ENCODE measurements around the gene SLC30A3.
A peak's percentile ranks its signal among the peaks of the same experiment; 100 is the strongest.
"Not testable (repeated sequence)": the region's sequence is repeated elsewhere in the genome, so short reads cannot be mapped to it uniquely, and the experiment has no call there.

Gene SLC30A3

DNA sequence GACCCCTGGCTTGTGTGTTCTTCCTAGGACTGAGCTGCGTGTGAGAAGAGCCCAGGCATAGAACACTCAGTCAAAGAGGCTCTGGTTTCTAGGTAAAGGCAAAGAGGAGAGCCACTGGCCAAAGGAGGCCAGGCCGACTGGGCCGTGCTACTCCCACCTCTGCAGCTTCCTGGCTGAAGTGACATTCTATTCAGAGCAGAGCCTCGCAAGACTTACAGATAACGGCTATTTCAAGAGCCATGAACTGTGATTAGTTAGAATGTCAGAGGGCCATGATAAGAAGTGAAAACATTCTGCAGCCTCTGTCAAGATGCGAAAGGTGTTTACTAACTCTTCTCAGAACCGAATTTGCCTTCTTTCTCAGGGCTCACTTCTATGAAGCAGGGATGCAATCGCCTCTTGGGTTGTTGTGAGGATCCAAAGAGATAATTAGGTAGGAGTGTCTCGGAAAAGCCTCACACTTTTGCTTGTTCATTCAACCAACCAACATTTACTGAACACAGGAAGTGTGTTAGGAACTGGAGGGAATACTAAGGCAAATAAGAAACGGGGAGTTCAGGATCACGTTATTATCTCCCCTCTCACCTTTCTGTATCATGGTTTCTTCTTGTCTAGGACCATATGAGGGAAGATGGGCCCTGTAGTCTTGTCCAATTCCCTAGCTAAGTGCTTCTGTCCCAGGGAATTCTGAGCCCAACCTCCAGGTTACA lies 8.9 kb upstream of the SLC30A3 start:
- no peak for TF ChIP-seq CTCF (conservative IDR thresholded peaks at IDR 0.05)
- H3K27ac ChIP-seq: no peak overlapping the region

DNA sequence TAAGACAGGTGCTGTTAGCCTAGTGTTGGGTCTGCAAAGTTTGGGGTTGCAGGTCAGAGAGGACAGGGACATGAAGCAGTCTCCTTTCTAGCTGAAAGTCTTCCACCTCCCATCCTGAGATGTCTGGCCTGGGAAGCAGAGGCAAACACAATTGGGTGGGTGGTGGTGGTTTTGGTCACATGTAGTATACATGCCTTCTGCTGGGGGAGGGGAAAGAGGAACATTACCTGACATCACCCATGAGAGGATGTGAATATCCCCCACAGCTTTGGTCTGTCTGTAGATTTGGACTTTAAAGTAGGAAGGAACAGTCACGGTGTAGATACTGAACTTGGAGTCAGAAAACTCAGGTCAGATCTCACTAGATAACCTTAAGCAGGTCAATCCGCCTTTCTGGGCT lies 7.8 kb upstream of the SLC30A3 start:
- no peak overlapping the region for H3K27ac ChIP-seq
- no peak for TF ChIP-seq CTCF (conservative IDR thresholded peaks at IDR 0.05)

DNA sequence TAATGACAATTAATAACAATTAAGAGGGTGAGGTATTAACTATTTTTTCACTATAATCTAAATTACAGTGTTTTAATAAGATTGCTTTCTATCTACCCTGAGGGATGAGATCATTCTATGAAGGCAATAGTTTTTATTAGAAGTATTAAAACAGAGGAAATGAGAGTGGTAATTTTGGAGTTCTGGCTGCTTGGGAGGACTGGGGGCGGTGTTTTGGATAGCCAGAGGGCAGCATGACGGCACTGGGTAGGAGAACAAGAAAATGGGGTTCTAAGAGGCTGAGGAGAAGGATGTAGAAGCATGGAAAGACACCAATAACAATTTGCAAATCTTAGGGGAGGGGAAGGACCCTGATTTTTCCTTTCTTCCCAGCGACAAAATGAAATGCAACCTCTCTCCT lies 7.3 kb upstream of the SLC30A3 start:
- TF ChIP-seq CTCF (conservative IDR thresholded peaks at IDR 0.05): no peak

GRCh38 chr2:27268296-27268695 lies 5.4 kb upstream of the SLC30A3 start:
- H3K27ac ChIP-seq: not testable (repeated sequence)

More for the DNA sequence above, 7.3 kb upstream of the SLC30A3 start:
- no peak overlapping the region for H3K27ac ChIP-seq

GRCh38 chr2:27265536-27265870 lies 2.7 kb upstream of the SLC30A3 start:
- no peak overlapping the region; the same call in 1 of the 2 replicates for H3K27ac ChIP-seq
- no peak for TF ChIP-seq CTCF (conservative IDR thresholded peaks at IDR 0.05)

- peak; percentile 80 for TF ChIP-seq CTCF (conservative IDR thresholded peaks at IDR 0.05)
Measured at GRCh38 chr2:27264753-27265535, 2.1 kb upstream of the SLC30A3 start.

GRCh38 chr2:27264253-27264752 lies 1.5 kb upstream of the SLC30A3 start:
- no peak for TF ChIP-seq CTCF (conservative IDR thresholded peaks at IDR 0.05)
- H3K27ac ChIP-seq: peak overlapping the region; percentile 24; the same call in 1 of the 2 replicates

More at GRCh38 chr2:27264753-27265535, 2.1 kb upstream of the SLC30A3 start:
- H3K27ac ChIP-seq: peak overlapping the region; percentile 24; the same call in 1 of the 2 replicates

Data from VCaP (cell line).